HepG2 (cell line): ENCODE results near the gene GNA15. TPM values are rescaled to one million over a fixed set of nuclear protein-coding genes. Genes with fewer than 3 reads are reported as not detected.
"Not testable (repeated sequence)": the region's sequence is repeated elsewhere in the genome, so short reads cannot be mapped to it uniquely, and the experiment has no call there.

ENCODE experiments used
- ATAC-seq: fragments of 200-7000 bp; cut with Tn5 transposase; 3 replicates; pipeline ENCODE4 v1.9.1; 2020; ENCODE audit warnings: mild to moderate bottlenecking, moderate library complexity
- BruUV-seq: library from RNA; stranded (reverse); fragments of 400-500 nt; replicated peaks from 2 replicates; lab custom pipeline; 2021; lab: Mats Ljungman, UMichigan
- CTCF ChIA-PET: fragments of 300-600 bp; formaldehyde crosslinking; extraction: SDS; loops from one replicate; lab custom pipeline; 2021; ENCODE audit warnings: low total read pairs, inconsistent platforms, low intra/inter-chr PET ratio; lab: Yijun Ruan, JAX
- POLR2A ChIA-PET: fragments of 350-600 bp; sonication (Branson Sonifier 250); formaldehyde crosslinking; loops from one replicate; lab custom pipeline; 2020; ENCODE audit warnings: antibody characterized with exemption, inconsistent platforms; lab: Yijun Ruan, JAX
- DNase-seq: peaks from one replicate; pipeline ENCODE4 v3.0.0-alpha.2; 2015; ENCODE audit warnings: low spot score
- FAIRE-seq: peaks from 3 replicates; lab custom pipeline; 2011; peaks lifted over from hg19 to GRCh38; lab: Jason Lieb, UNC
- H2AFZ ChIP-seq: one replicate; pipeline ENCODE4 v1.6.1; 2011; ENCODE audit warnings: low read length, inconsistent platforms
- H3K27ac ChIP-seq: fragments of 300-600 bp; 3 replicates; pipeline ENCODE4 v1.8.0; 2011; ENCODE audit warnings: mixed run types, mild to moderate bottlenecking, mixed read lengths, low read length, inconsistent platforms; ENCODE audit not compliant: insufficient read depth; ENCODE audit errors: extremely low read length
- H3K27me3 ChIP-seq, 2 experiments: fragments of 200-600 bp in 1 of 2; 2 replicates in 1 of 2; 3 replicates in 1 of 2; pipeline versions ENCODE4 v1.6.0 to v1.8.0; 2011; ENCODE audit warnings: low read length in 2 of 2, mild to moderate bottlenecking in 2 of 2, moderate library complexity in 2 of 2, inconsistent platforms in 1 of 2; ENCODE audit not compliant: insufficient read depth in 2 of 2, control insufficient read depth in 1 of 2
- H3K36me3 ChIP-seq, 2 experiments: fragments of 200-600 bp in 1 of 2; replicated peaks in 1 of 2; 2 replicates in 1 of 2; 3 replicates in 1 of 2; pipeline versions ENCODE4 v1.5.1 to v1.8.0; 2011; ENCODE audit warnings: low read length in 2 of 2, inconsistent platforms in 1 of 2; ENCODE audit not compliant: insufficient read depth in 2 of 2, control insufficient read depth in 1 of 2
- H3K4me1 ChIP-seq: 2 replicates; pipeline ENCODE4 v1.5.1; 2012; ENCODE audit warnings: low read length, inconsistent platforms; ENCODE audit not compliant: insufficient read depth
- H3K4me2 ChIP-seq: 2 replicates; pipeline ENCODE4 v1.6.0; 2011; ENCODE audit warnings: low read depth, low read length, inconsistent platforms
- H3K4me3 ChIP-seq, 3 experiments: fragments of 200-600 bp in 1 of 3; sonication (generic), shearing (Covaris generic) in 1 of 3; replicated peaks in 1 of 3; 2 replicates each; pipeline ENCODE4 v1.5.1; 2011 to 2016; ENCODE audit warnings: low read length in 3 of 3, inconsistent platforms in 2 of 3, low read depth in 2 of 3, mild to moderate bottlenecking in 2 of 3, control low read depth in 1 of 3, mixed read lengths in 1 of 3; ENCODE audit not compliant: insufficient read depth in 1 of 3
- H3K79me2 ChIP-seq: one replicate; pipeline ENCODE4 v1.6.1; 2011; ENCODE audit warnings: low read length, inconsistent platforms; ENCODE audit not compliant: insufficient read depth
- H3K9ac ChIP-seq: 2 replicates; pipeline ENCODE4 v1.6.0; 2011; ENCODE audit warnings: mild to moderate bottlenecking, low read depth, low read length, inconsistent platforms; ENCODE audit not compliant: insufficient read depth
- H3K9me3 ChIP-seq: 2 replicates; pipeline ENCODE4 v1.5.1; 2012; ENCODE audit warnings: mild to moderate bottlenecking, low read length
- H4K20me1 ChIP-seq: 2 replicates; pipeline ENCODE4 v1.6.0; 2011; ENCODE audit warnings: inconsistent platforms, mild to moderate bottlenecking, low read length, moderate library complexity; ENCODE audit not compliant: insufficient read depth
- ARID2 ChIP-seq: sonication (generic); formaldehyde crosslinking; IDR thresholded peaks from 2 replicates; pipeline ENCODE4 v1.8.1; 2022; ENCODE audit warnings: mild to moderate bottlenecking, missing genetic modification reagents, borderline replicate concordance
- EED ChIP-seq: sonication (generic); formaldehyde crosslinking; IDR thresholded peaks from 2 replicates; pipeline ENCODE4 v1.5.0; 2020; ENCODE audit warnings: mild to moderate bottlenecking, missing genetic modification reagents
- GATA4 ChIP-seq: sonication (generic); IDR thresholded peaks from 2 replicates; pipeline ENCODE4 v1.6.1; 2016; ENCODE audit warnings: antibody characterized with exemption, low read depth, borderline replicate concordance
- MBNL3 ChIP-seq: fragments of 250-450 bp; sonication (Bioruptor Pico); conservative IDR thresholded peaks from 2 replicates; pipeline ENCODE4 v1.8.0; 2022; ENCODE audit warnings: mild to moderate bottlenecking, inconsistent platforms
- NFYC ChIP-seq: IDR thresholded peaks from 2 replicates; pipeline ENCODE4 v1.6.1; 2016; ENCODE audit warnings: missing genetic modification reagents, missing compliant biosample characterization
- REXO4 ChIP-seq: sonication (generic); formaldehyde crosslinking; IDR thresholded peaks from 2 replicates; pipeline ENCODE4 v1.8.0; 2022; ENCODE audit warnings: missing genetic modification reagents, mild to moderate bottlenecking, borderline replicate concordance
- SP4 ChIP-seq: sonication (generic); formaldehyde crosslinking; IDR thresholded peaks from 2 replicates; pipeline ENCODE4 v1.8.1; 2023; ENCODE audit warnings: mild to moderate bottlenecking, missing genetic modification reagents
- WGBS: methylation state at CpG from one replicate; pipeline ENCODE4 v1.1.6; 2017; ENCODE audit warnings: low lambda C conversion rate; 5-methylcytosine and 5-hydroxymethylcytosine counted together
- in situ Hi-C: cut with HindIII; loops from 2 replicates; pipeline ENCODE4 v1.10.0; 2017; ENCODE audit warnings: low pct_unique_long_range_greater_than_20kb; ENCODE audit not compliant: extremely low pct_ligation_motif_present
- intact Hi-C: fragments of 100-400 bp; cut with micrococcal nuclease; formaldehyde crosslinking; loops from one replicate; pipeline ENCODE4 v1.10.0; 2022; ENCODE audit not compliant: unreplicated experiment
- polyA plus RNA-seq, 8 experiments: library from polyadenylated mRNA; depleted of rRNA in 3 of 8; stranded (reverse) in 7 of 8; unstranded in 1 of 8; fragments of >200 nt; fragmentation: Illumina TruSeq in 4 of 8; extraction: Trizol in 4 of 8; gene quantifications; 2 replicates each; pipeline versions ENCODE4 v1.2.1 to v1.2.3, GENCODE V29; 2011 to 2016; ENCODE audit warnings: low read depth in 4 of 8, missing spikeins in 1 of 8, mixed read lengths in 1 of 8; ENCODE audit not compliant: insufficient read depth in 1 of 8
- total RNA-seq, 5 experiments: library from RNA; depleted of rRNA; stranded (reverse); fragments of >200 nt; fragmentation: Illumina TruSeq; extraction: Trizol; gene quantifications; 2 replicates each; pipeline ENCODE4 v1.2.3, GENCODE V29; 2016; ENCODE audit warnings: low read depth in 1 of 5
- TF ChIP-seq, protein P1 (sequence below): IDR thresholded peaks from 2 replicates; pipeline ENCODE4 v1.6.1; 2016; ENCODE audit warnings: low read depth, borderline replicate concordance
- TF ChIP-seq, protein P2 (sequence below): sonication (generic); formaldehyde crosslinking; IDR thresholded peaks from 2 replicates; pipeline ENCODE4 v1.5.1; 2020; ENCODE audit warnings: missing genetic modification reagents, mild to moderate bottlenecking, borderline replicate concordance

GNA15 gene
- total and polyA plus RNA-seq, 2 of the 13 experiments (the other 11 are each of a cell fraction or from before 2014, with no cell fraction given) = not detected

DNA sequence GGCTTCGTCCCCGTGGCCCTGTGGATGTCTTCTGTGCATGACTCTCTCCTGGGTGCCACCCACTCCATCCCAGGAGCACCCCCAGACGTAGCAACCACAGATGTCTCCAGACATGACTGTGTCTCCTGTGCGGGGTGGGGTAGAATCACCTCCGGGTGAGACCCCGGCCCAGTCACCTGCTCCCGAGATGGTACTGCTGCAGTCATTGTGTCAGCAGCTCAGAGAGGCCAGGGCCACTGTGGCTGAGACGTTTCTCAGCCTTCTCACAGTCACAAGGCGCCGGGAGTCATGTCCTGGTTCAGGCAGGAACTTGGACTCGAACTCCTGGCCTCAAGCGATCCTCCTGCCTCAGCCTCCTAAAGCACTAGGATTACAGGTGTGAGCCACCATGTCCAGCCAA lies 66.5 kb downstream of the GNA15 start:
- H3K27me3 ChIP-seq = no peaks in the 10 kb centered on the region
- in situ Hi-C loops = no loop called here
- intact Hi-C loops = no loop called here
- H3K9me3 ChIP-seq = no peaks in the 10 kb centered on the region
- no peak for DNase-seq
- H3K9ac ChIP-seq = no peak overlapping the region
- no peak for ATAC-seq
- H3K4me1 ChIP-seq = no peaks in the 10 kb centered on the region
- H3K79me2 ChIP-seq = no peaks in the 10 kb centered on the region
- H2AFZ ChIP-seq = no peak overlapping the region
- no TSS peak for BruUV-seq
- CTCF ChIA-PET = no interaction called here
- H4K20me1 ChIP-seq = no peaks in the 10 kb centered on the region
- no peak overlapping the region for H3K4me3 ChIP-seq
- TF ChIP-seq EED (CRISPR knock-in tag) = no peak
- no peak for TF ChIP-seq MBNL3 (CRISPR knock-in tag)
- TF ChIP-seq REXO4 (CRISPR knock-in tag) = no peak
- no peak for TF ChIP-seq GATA4
- TF ChIP-seq SP4 (CRISPR knock-in tag) = no peak
- TF ChIP-seq, protein P1, sequence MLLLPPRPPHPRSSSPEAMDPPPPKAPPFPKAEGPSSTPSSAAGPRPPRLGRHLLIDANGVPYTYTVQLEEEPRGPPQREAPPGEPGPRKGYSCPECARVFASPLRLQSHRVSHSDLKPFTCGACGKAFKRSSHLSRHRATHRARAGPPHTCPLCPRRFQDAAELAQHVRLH (CRISPR knock-in tag) = no peak
- TF ChIP-seq NFYC (CRISPR knock-in tag) = no peak
- TF ChIP-seq, protein P2, sequence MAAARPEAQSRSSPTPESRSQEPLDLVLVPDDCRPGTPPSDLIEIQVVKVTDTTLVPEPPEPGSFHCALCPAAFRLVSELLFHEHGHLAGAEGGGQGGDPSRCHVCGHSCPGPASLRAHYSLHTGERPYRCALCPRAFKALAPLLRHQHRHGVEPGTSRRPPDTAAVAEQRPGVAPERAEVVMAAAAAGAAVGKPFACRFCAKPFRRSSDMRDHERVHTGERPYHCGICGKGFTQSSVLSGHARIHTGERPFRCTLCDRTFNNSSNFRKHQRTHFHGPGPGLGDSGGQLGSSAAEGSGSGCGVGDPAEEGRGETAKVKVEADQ (CRISPR knock-in tag) = no peak
- no peak for TF ChIP-seq ARID2
- no peak overlapping the region for H3K4me2 ChIP-seq
- H3K36me3 ChIP-seq = peaks cover 5 to 29% of the 10 kb centered on the region in 2 experiments; a peak in 4 of 5 replicates
- no peak for FAIRE-seq
- POLR2A ChIA-PET = interaction anchor here (0.7 kb wide), 1 partner anchor 150 kb away, joined by 3 read pairs; no protein-coding TSS in a partner anchor
- H3K27ac ChIP-seq = no peak overlapping the region
- WGBS = 83% methylated on average over 6 of the region's 12 CpGs

DNA sequence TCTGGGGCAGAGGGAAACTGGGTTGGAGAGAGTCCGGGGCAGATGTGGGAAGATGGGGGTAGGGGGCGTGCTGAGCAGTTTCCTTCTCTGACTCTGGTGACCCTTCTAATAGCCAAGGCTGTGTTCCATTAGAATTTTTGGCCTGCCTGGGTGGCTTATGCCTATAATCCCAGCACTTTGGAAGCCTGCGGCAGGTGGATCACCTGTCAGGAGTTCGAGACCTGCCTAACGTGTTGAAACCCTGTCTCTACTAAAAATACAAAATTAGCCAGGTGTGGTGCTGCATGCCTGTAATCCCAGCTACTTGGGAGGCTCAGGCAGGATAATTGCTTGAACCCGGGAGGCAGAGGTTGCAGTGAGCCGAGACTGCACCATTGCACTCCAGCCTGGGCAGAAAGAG lies 67.1 kb downstream of the GNA15 start:
- in situ Hi-C loops, H3K9ac ChIP-seq, intact Hi-C loops, H3K27ac ChIP-seq, H3K4me1 ChIP-seq, ATAC-seq, BruUV-seq, H3K9me3 ChIP-seq, H3K4me3 ChIP-seq, CTCF ChIA-PET, H3K4me2 ChIP-seq, H3K79me2 ChIP-seq, FAIRE-seq, H4K20me1 ChIP-seq, H2AFZ ChIP-seq, DNase-seq, H3K27me3 ChIP-seq: not testable (repeated sequence)
- WGBS = 95% methylated on average over 7 of the region's 7 CpGs
- POLR2A ChIA-PET = interaction anchor here (0.7 kb wide), 1 partner anchor 150 kb away, joined by 3 read pairs; no protein-coding TSS in a partner anchor
- H3K36me3 ChIP-seq = peaks cover 5 to 32% of the 10 kb centered on the region in 2 experiments; a peak in 4 of 5 replicates
